Measurements from ENCODE around the gene CEP97.

The CEP97 gene

GRCh38 chr3:101813817-101814440, 89.5 kb downstream of the CEP97 start:
- DNase-seq (ENCODE audit: low spot score): peak; percentile 67

- no peak for DNase-seq (ENCODE audit: low spot score)
Measured at GRCh38 chr3:101814835-101815234, 90.4 kb downstream of the CEP97 start.

GRCh38 chr3:101816215-101817149, 92.1 kb downstream of the CEP97 start:
- no peak for DNase-seq (ENCODE audit: low spot score)

GRCh38 chr3:101817992-101818391, 93.6 kb downstream of the CEP97 start:
- DNase-seq (ENCODE audit: low spot score): no peak

GRCh38 chr3:101819649-101820206, 95.3 kb downstream of the CEP97 start:
- no peak for DNase-seq (ENCODE audit: low spot score)
